ENCODE results near the gene PKP4.

GRCh38 chr2:158481116-158481515 is 24.4 kb downstream of the PKP4 start:
- TF ChIP-seq CTCF (conservative IDR thresholded peaks at IDR 0.05; ENCODE audit: low read depth, low read length) (no peak), EZH2 (IDR thresholded peaks at IDR 0.05; ENCODE audit: borderline replicate concordance, low read depth, low read length, poor library complexity, severe bottlenecking) (no peak)

Data from A673 (cell line).